AG09319 (cell line): ENCODE measurements around the gene BAG5.

Experiments
- DNase-seq: peaks from one replicate; pipeline ENCODE4 v3.0.0-alpha.2; 2010; ENCODE audit warnings: low read depth; ENCODE audit errors: extremely low read depth
- CTCF ChIP-seq: IDR thresholded peaks from 2 replicates; pipeline ENCODE4 v1.5.1; 2011; ENCODE audit warnings: low read depth, mild to moderate bottlenecking, inconsistent platforms, low read length, moderate library complexity

Gene BAG5

DNA sequence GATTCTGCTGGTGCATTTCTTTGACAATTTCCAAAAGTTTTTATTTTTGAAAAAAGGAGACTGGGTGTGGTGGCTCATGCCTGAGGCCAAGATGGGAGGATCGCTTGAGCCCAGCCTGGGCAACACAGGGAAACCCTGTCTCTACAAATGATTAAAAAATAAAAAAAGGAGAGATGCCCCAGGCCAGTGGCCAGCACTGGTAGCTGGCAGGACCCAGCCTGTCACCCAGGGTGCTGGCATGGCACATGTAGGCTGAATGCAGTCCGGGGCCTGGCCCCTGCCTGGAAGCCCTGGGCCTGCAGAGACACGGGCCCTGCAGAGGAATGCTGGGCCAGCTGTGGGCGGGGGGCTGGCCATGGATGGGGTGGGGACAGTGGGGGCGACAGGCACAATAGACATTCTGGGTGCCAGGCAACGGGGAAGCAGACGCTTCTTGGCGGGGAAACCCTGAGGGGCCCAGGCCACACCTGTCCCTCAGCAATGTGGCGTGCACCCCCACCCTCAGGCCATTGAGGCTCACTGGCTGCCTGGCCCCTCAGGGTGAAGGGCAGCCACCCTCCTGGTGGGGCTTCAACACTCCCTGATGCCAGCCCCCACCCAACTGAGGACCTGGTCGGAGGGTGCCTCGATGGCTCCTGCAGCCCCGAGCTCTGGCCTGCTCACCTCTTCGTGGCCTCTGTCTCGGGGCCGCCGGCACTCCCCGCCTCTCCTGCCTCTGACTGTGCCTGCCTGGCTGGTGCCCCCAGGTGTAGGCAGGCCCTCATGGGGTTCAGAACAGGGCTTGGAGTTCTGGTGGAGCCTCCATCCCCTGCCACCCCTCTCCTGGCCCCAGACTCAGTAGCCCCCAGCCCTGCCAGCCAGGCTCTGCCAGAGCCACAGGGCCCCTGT lies 21.4 kb downstream of the BAG5 start:
- no peak for TF ChIP-seq CTCF
- no peak for DNase-seq

GRCh38 chr14:103539056-103539825 lies 23.2 kb downstream of the BAG5 start:
- no peak for DNase-seq
- TF ChIP-seq CTCF: no peak

- TF ChIP-seq CTCF: no peak
- no peak for DNase-seq
Observed at GRCh38 chr14:103538291-103539055, 24.0 kb downstream of the BAG5 start.

- DNase-seq: no peak
Observed at GRCh38 chr14:103537175-103537990, 25.1 kb downstream of the BAG5 start.

DNA sequence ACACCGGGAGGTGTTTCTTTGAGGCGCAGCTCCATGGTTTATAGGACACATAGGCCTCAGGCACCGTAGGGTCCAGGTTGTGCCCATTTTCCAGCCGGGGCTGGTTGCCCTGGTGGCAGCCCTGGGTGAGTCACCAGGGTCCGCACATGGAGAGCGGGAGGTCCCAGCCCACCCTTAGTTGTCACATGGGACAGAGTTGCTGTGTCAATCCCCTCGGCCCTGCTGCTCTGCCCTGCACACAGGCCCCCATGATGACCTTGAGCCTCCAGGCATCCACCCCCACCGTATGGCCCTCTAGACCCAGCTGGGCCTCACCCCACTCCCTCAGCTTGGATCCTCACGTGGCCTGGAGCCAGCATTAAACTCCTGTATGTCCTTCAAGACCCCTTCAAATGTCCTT lies 25.8 kb downstream of the BAG5 start:
- no peak for DNase-seq
- no peak for TF ChIP-seq CTCF

More at GRCh38 chr14:103537175-103537990, 25.1 kb downstream of the BAG5 start:
- TF ChIP-seq CTCF: no peak

GRCh38 chr14:103535891-103536565 lies 26.4 kb downstream of the BAG5 start:
- no peak for TF ChIP-seq CTCF
- no peak for DNase-seq
